Prostate gland (tissue), 2 donors: ENCODE results near the gene ZNF492.

Experiments used
- CTCF ChIP-seq, 4 experiments: fragments of 200-600 bp in 2 of 4; fragments of 450-650 bp in 2 of 4; sonication (generic) in 2 of 4; IDR thresholded peaks; 1 replicate in 3 of 4; 2 replicates in 1 of 4; pipeline ENCODE4 v1.5.1; 2016 to 2019; ENCODE audit warnings: antibody characterized with exemption in 4 of 4, mild to moderate bottlenecking in 2 of 4, moderate library complexity in 2 of 4
- POLR2AphosphoS5 ChIP-seq: sonication (generic); formaldehyde crosslinking; IDR thresholded peaks from one replicate; pipeline ENCODE4 v1.6.1; 2017; ENCODE audit warnings: antibody characterized with exemption

- TF ChIP-seq POLR2AphosphoS5: no peak
- TF ChIP-seq CTCF (IDR thresholded peaks at IDR 0.05): no peak
These were observed 5.7 kb upstream of the ZNF492 start for GRCh38 chr19:22628401-22628800.
